Neural progenitor cell (in vitro differentiated cells): ENCODE data around the gene TMC8.

Source experiments
- CTCF ChIP-seq: fragments of 200-600 bp; sonication (generic); IDR thresholded peaks from 2 replicates; pipeline ENCODE4 v1.5.1; 2017; ENCODE audit warnings: antibody characterized with exemption, mild to moderate bottlenecking
- EZH2 ChIP-seq: fragments of 200-600 bp; sonication (generic); IDR thresholded peaks from 2 replicates; pipeline ENCODE4 v1.6.1; 2017; ENCODE audit warnings: antibody characterized with exemption, mild to moderate bottlenecking, moderate library complexity
- EZH2phosphoT487 ChIP-seq: fragments of 200-600 bp; sonication (generic); IDR thresholded peaks from 2 replicates; pipeline ENCODE4 v1.6.1; 2017; ENCODE audit warnings: antibody characterized with exemption

GRCh38 chr17:78114831-78115723 lies 15.5 kb upstream of the TMC8 start:
- TF ChIP-seq CTCF (no peak), EZH2phosphoT487 (no peak), EZH2 (no peak)
